ENCODE results near the gene AKAP6. TPM values are rescaled to one million over a fixed set of nuclear protein-coding genes. Genes with fewer than 3 reads are reported as not detected.

Gene AKAP6
- total and polyA plus RNA-seq, 2 experiments from 2014 or later, result 0.38 to 0.42 TPM

- Histone ChIP-seq H3K4me1 (ENCODE audit: insufficient read depth) (peaks cover 10% of the 10 kb centered on the region; the same call in 1 of the 2 replicates), H3K4me3 (no peak overlapping the region), H3K27ac (ENCODE audit: low read depth) (no peak overlapping the region), H3K9me2 (ENCODE audit: insufficient read depth) (peaks cover 3% of the 10 kb centered on the region; the same call in 1 of the 2 replicates), H3K36me3 (ENCODE audit: insufficient read depth) (no peaks in the 10 kb centered on the region), H3K27me3 (ENCODE audit: insufficient read depth) (no peaks in the 10 kb centered on the region), H3K4me2 (no peak overlapping the region), H3K79me2 (replicated peaks; ENCODE audit: insufficient read depth) (no peaks in the 10 kb centered on the region), H2AFZ (no peak overlapping the region), H4K20me1 (replicated peaks; ENCODE audit: insufficient read depth) (no peaks in the 10 kb centered on the region), H3F3A (replicated peaks; ENCODE audit: low read depth) (no peaks in the 10 kb centered on the region)
- Mint-ChIP-seq H3K9me3 (no peaks in the 10 kb centered on the region), H3K4me1 (peaks cover 7% of the 10 kb centered on the region; the same call in 2 of the 3 replicates), H3K4me3 (no peak overlapping the region), H3K36me3 (ENCODE audit: low read depth) (no peaks in the 10 kb centered on the region), H3K27me3 (ENCODE audit: insufficient read depth, low read depth, poor library complexity) (peaks cover 3% of the 10 kb centered on the region), H3K27ac (no peak overlapping the region)
- ATAC-seq (no peak), DNase-seq (ENCODE audit: low spot score) (no peak)
- TF ChIP-seq ZNF114 (CRISPR knock-in tag; IDR thresholded peaks at IDR 0.05) (no peak), STAT1 (IDR thresholded peaks at IDR 0.05; ENCODE audit: unreplicated experiment) (no peak), CREB1 (CRISPR knock-in tag; IDR thresholded peaks at IDR 0.05; ENCODE audit: low read depth) (no peak), JUNB (IDR thresholded peaks at IDR 0.05; ENCODE audit: unreplicated experiment) (no peak), ZNF331 (CRISPR knock-in tag; IDR thresholded peaks at IDR 0.05; ENCODE audit: low read depth) (no peak), ETS1 (IDR thresholded peaks at IDR 0.05) (no peak), EZH2phosphoT487 (IDR thresholded peaks at IDR 0.05; ENCODE audit: unreplicated experiment) (no peak), ZNF462 (CRISPR knock-in tag; IDR thresholded peaks at IDR 0.05) (no peak), CTCF (conservative IDR thresholded peaks at IDR 0.05; ENCODE audit: low read depth in 2 of 2) (no peak)
Measured at GRCh38 chr14:32327255-32327961, 1.7 kb upstream of the AKAP6 start.

All from GM23338 (cell line).